GM12892 (cell line): ENCODE measurements around the gene ARFGAP2.

Source experiments
- POLR2A ChIP-seq: IDR thresholded peaks from 2 replicates; pipeline ENCODE4 v1.6.1; 2011; ENCODE audit warnings: low read depth, low read length, control low read depth
- POLR2AphosphoS5 ChIP-seq: IDR thresholded peaks from 2 replicates; pipeline ENCODE4 v1.6.1; 2011; ENCODE audit warnings: low read depth, low read length, control low read depth

GRCh38 chr11:47222696-47223095 lies 46.0 kb upstream of the ARFGAP2 start:
- no peak for TF ChIP-seq POLR2A
- no peak for TF ChIP-seq POLR2AphosphoS5
